HCT116 (cell line): Measurements from ENCODE around the gene TAS2R41. TPM values are rescaled to one million over a fixed set of nuclear protein-coding genes. Genes with fewer than 3 reads are reported as not detected.

Source experiments
- ATAC-seq: fragments of 200-7000 bp; cut with Tn5 transposase; 2 replicates; pipeline ENCODE4 v1.9.1; 2020; ENCODE audit warnings: mild to moderate bottlenecking, moderate library complexity
- BruUV-seq: library from RNA; stranded (reverse); fragments of 400-500 nt; replicated peaks from 2 replicates; lab custom pipeline; 2021; lab: Mats Ljungman, UMichigan
- CTCF ChIA-PET: fragments of 300-600 bp; sonication (Branson Sonifier 250); formaldehyde crosslinking; loops from one replicate; lab custom pipeline; 2021; ENCODE audit warnings: antibody characterized with exemption; lab: Charles Lee
- POLR2A ChIA-PET: fragments of 300-600, 350-600 bp; sonication (Branson Sonifier 250); formaldehyde crosslinking; loops from one replicate; lab custom pipeline; 2021; ENCODE audit warnings: antibody characterized with exemption; lab: Charles Lee
- RAD21 ChIA-PET, 2 experiments: fragments of 300-600 bp; sonication (Branson Sonifier 250); formaldehyde crosslinking; loops; one replicate each; lab custom pipeline; 2023; ENCODE audit warnings: low total read pairs in 2 of 2; ENCODE audit not compliant: uncharacterized antibody in 2 of 2, unreplicated experiment in 2 of 2, low non-redundant PET in 1 of 2; lab: Charles Lee
- DNase-seq: peaks from one replicate; pipeline ENCODE4 v3.0.0-alpha.2; 2010; ENCODE audit warnings: low read depth, low spot score
- H2AFZ ChIP-seq: fragments of 200-600 bp; shearing (Covaris generic), sonication (generic); 2 replicates; pipeline ENCODE4 v1.6.1; 2017; ENCODE audit warnings: low read depth, mixed run types, mixed read lengths, antibody characterized with exemption, low read length; ENCODE audit not compliant: poor library complexity, severe bottlenecking
- H3K27ac ChIP-seq: 2 replicates; pipeline ENCODE4 v1.5.1; 2012; ENCODE audit warnings: low read depth, low read length
- H3K27me3 ChIP-seq: fragments of 200-600 bp; sonication (generic); 2 replicates; pipeline ENCODE4 v1.6.1; 2016; ENCODE audit warnings: mixed run types, low read length, mixed read lengths; ENCODE audit not compliant: insufficient read depth
- H3K36me3 ChIP-seq, 2 experiments: fragments of 200-500 bp in 1 of 2; fragments of 200-600 bp in 1 of 2; sonication (Bioruptor generic) in 1 of 2; sonication (generic) in 1 of 2; 2 replicates each; pipeline versions ENCODE4 v1.5.1 to v1.6.1; 2014 to 2016; ENCODE audit warnings: low read length in 2 of 2, inconsistent platforms in 1 of 2, mixed read lengths in 1 of 2, mixed run types in 1 of 2; ENCODE audit not compliant: insufficient read depth in 2 of 2, control insufficient read depth in 1 of 2
- H3K4me1 ChIP-seq, 2 experiments: fragments of 200-600 bp in 1 of 2; sonication (generic) in 1 of 2; 2 replicates each; pipeline versions ENCODE4 v1.5.1 to v1.6.1; 2012 to 2017; ENCODE audit warnings: low read length in 2 of 2, inconsistent platforms in 1 of 2, mild to moderate bottlenecking in 1 of 2, mixed read lengths in 1 of 2, mixed run types in 1 of 2, moderate library complexity in 1 of 2; ENCODE audit not compliant: insufficient read depth in 2 of 2, control insufficient read depth in 1 of 2
- H3K4me2 ChIP-seq: fragments of 200-600 bp; sonication (generic); 2 replicates; pipeline ENCODE4 v1.6.1; 2017; ENCODE audit warnings: mixed run types, low read length, mixed read lengths
- H3K4me3 ChIP-seq, 2 experiments: fragments of 200-600 bp in 1 of 2; sonication (generic) in 1 of 2; replicated peaks in 1 of 2; 2 replicates each; pipeline ENCODE4 v1.5.1; 2011 to 2016; ENCODE audit warnings: low read length in 2 of 2, control low read depth in 1 of 2, low read depth in 1 of 2, mild to moderate bottlenecking in 1 of 2, mixed read lengths in 1 of 2, mixed run types in 1 of 2
- H3K79me2 ChIP-seq: fragments of 200-600 bp; sonication (generic); 2 replicates; pipeline ENCODE4 v1.6.1; 2017; ENCODE audit warnings: mild to moderate bottlenecking, mixed run types, low read length, moderate library complexity, mixed read lengths; ENCODE audit not compliant: insufficient read depth
- H3K9ac ChIP-seq: fragments of 200-600 bp; sonication (generic); 2 replicates; pipeline ENCODE4 v1.6.1; 2016; ENCODE audit warnings: low read length, mixed read lengths
- H3K9me2 ChIP-seq: fragments of 200-600 bp; sonication (generic), shearing (Covaris generic); 2 replicates; pipeline ENCODE4 v1.6.1; 2017; ENCODE audit warnings: mixed run types, mild to moderate bottlenecking, moderate library complexity; ENCODE audit not compliant: insufficient read depth
- H3K9me3 ChIP-seq, 2 experiments: fragments of 200-500 bp in 1 of 2; fragments of 200-600 bp in 1 of 2; sonication (Bioruptor generic) in 1 of 2; sonication (generic) in 1 of 2; 2 replicates each; pipeline ENCODE4 v1.6.1; 2014 to 2017; ENCODE audit warnings: low read length in 2 of 2, mixed read lengths in 2 of 2, inconsistent platforms in 1 of 2, low read depth in 1 of 2, mild to moderate bottlenecking in 1 of 2, mixed run types in 1 of 2, moderate library complexity in 1 of 2; ENCODE audit not compliant: control insufficient read depth in 1 of 2, insufficient read depth in 1 of 2
- H4K20me1 ChIP-seq: fragments of 200-600 bp; sonication (generic), shearing (Covaris generic); 2 replicates; pipeline ENCODE4 v1.6.1; 2017; ENCODE audit warnings: mixed run types, mild to moderate bottlenecking, moderate library complexity; ENCODE audit not compliant: insufficient read depth
- CBX3 ChIP-seq: IDR thresholded peaks from 2 replicates; pipeline ENCODE4 v1.6.1; 2012; ENCODE audit warnings: low read depth
- CEBPB ChIP-seq: IDR thresholded peaks from 2 replicates; pipeline ENCODE4 v1.6.1; 2012; ENCODE audit warnings: low read depth
- EZH2 ChIP-seq: fragments of 200-600 bp; sonication (generic); IDR thresholded peaks from 2 replicates; pipeline ENCODE4 v1.6.1; 2017; ENCODE audit warnings: antibody characterized with exemption, mixed run types
- EZH2phosphoT487 ChIP-seq: fragments of 200-600 bp; IDR thresholded peaks from 2 replicates; pipeline ENCODE4 v1.6.1; 2018; ENCODE audit warnings: antibody characterized with exemption, borderline replicate concordance
- POLR2AphosphoS5 ChIP-seq: IDR thresholded peaks from 2 replicates; pipeline ENCODE4 v1.6.1; 2011; ENCODE audit warnings: mild to moderate bottlenecking, low read depth, low read length, moderate library complexity
- RAD21 ChIP-seq: IDR thresholded peaks from 2 replicates; pipeline ENCODE4 v1.6.1; 2012; ENCODE audit warnings: low read depth, mild to moderate bottlenecking
- SIN3A ChIP-seq: IDR thresholded peaks from 2 replicates; pipeline ENCODE4 v1.6.1; 2012; ENCODE audit warnings: low read depth
- SP1 ChIP-seq: IDR thresholded peaks from 2 replicates; pipeline ENCODE4 v1.6.1; 2012; ENCODE audit warnings: low read depth
- TCF7L2 ChIP-seq: IDR thresholded peaks from 2 replicates; pipeline ENCODE4 v1.7.0; 2011; ENCODE audit warnings: borderline replicate concordance, inconsistent platforms; ENCODE audit not compliant: insufficient read depth, insufficient read length; ENCODE audit errors: extremely low read depth
- YY1 ChIP-seq: IDR thresholded peaks from 2 replicates; pipeline ENCODE4 v1.6.1; 2011; ENCODE audit warnings: low read length, low read depth, moderate library complexity, mild to moderate bottlenecking; ENCODE audit not compliant: insufficient replicate concordance; ENCODE audit errors: extremely low read depth
- ZFX ChIP-seq: fragments of 450-650 bp; IDR thresholded peaks from 2 replicates; pipeline ENCODE4 v1.6.1; 2017
- intact Hi-C: fragments of 100-400 bp; cut with micrococcal nuclease; formaldehyde crosslinking; loops from 2 replicates; pipeline ENCODE4 v1.10.0; 2022
- total RNA-seq: library from RNA; stranded (reverse); gene quantifications from one replicate; pipeline ENCODE4 v1.2.1, GENCODE V29; 2021; ENCODE audit not compliant: unreplicated experiment
- TF ChIP-seq, protein P1 (sequence below): IDR thresholded peaks from 2 replicates; pipeline ENCODE4 v1.6.1; 2012
- TF ChIP-seq, protein P2 (sequence below): IDR thresholded peaks from 2 replicates; pipeline ENCODE4 v1.6.1; 2011; ENCODE audit warnings: mild to moderate bottlenecking, low read length, moderate library complexity; ENCODE audit not compliant: insufficient replicate concordance; ENCODE audit errors: extremely low read depth
- TF ChIP-seq, protein P3 (sequence below): IDR thresholded peaks from 2 replicates; pipeline ENCODE4 v1.6.1; 2012
- TF ChIP-seq, protein P4 (sequence below), 3 experiments: fragments of 200-600 bp in 1 of 3; sonication (generic) in 1 of 3; IDR thresholded peaks in 2 of 3; conservative IDR thresholded peaks in 1 of 3; 2 replicates each; pipeline ENCODE4 v1.5.1; 2012 to 2017; ENCODE audit warnings: low read depth in 2 of 3, low read length in 2 of 3, antibody characterized with exemption in 1 of 3, borderline replicate concordance in 1 of 3, control low read depth in 1 of 3, mild to moderate bottlenecking in 1 of 3, mixed read lengths in 1 of 3, mixed run types in 1 of 3, moderate library complexity in 1 of 3; ENCODE audit not compliant: insufficient read depth in 1 of 3

The TAS2R41 gene
- total RNA-seq, 1 experiment from 2014 or later, result not detected

DNA sequence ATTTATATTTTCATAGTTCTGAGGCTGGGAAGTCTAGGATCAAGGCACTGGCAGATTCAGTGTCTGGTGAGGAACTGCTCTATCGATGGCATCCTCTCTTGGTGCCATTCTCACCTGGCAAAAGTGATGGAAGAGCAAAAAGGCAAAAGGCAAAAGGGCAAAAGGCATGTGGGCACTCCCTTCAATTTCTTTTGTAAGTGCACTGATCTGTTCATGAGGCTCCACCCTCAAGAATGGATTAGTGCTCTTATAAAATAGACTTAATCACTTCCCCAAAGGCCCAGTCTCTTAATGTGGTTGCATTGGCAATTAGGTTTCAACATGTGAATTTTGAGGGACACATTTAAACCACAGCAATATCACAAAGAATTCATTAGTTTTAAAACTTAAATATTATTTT is 18.3 kb upstream of the TAS2R41 start (continued):
- TF ChIP-seq YY1 (no peak), SIN3A (no peak), EZH2 (no peak), RAD21 (no peak), TCF7L2 (no peak), EZH2phosphoT487 (no peak)
- TF ChIP-seq, protein P1, sequence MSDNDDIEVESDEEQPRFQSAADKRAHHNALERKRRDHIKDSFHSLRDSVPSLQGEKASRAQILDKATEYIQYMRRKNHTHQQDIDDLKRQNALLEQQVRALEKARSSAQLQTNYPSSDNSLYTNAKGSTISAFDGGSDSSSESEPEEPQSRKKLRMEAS, result no peak

DNA sequence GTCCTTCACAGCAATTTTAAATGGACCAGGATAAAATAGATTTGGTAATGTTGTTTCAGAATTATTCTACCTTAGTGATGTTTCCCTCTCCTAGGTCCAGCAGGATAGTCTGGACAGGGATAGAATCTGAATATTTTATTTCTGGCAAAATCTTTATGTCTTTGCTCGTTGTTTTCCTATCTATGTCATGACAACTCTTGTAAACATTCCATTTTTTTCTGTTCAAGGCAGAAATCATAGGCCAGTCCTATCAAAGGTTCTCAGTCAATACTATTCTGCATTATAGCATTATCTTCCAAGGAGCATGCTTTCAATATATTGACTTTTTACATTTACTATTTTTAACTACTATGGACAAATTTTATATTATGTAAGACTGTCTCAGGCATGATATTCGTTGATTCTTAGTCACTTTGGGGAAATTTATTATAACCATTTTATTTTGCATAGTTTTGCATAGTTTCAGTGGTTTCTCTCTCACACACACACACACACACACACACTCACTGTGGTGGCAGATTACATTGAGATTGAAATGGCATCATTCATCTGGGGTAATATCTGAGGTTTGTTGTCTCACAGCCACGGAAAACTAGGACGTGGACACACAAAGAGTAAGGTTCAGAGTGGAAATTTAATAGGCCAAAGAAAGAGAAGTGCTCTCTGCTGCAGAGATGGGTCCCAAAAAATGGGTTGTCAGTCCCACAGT is 17.2 kb upstream of the TAS2R41 start:
- ChIA-PET RAD21 (no interaction called here), CTCF (no interaction called here), POLR2A (no interaction called here)
- H3K79me2 ChIP-seq, result no peaks in the 10 kb centered on the region
- H3K9ac ChIP-seq, result no peak overlapping the region
- no peaks in the 10 kb centered on the region for H3K9me3 ChIP-seq
- no peak for ATAC-seq
- H3K4me3 ChIP-seq, result no peak overlapping the region
- intact Hi-C loops, result no loop called here
- H2AFZ ChIP-seq, result no peak overlapping the region
- H3K36me3 ChIP-seq, result no peaks in the 10 kb centered on the region
- BruUV-seq, result no TSS peak
- no peaks in the 10 kb centered on the region for H4K20me1 ChIP-seq
- H3K9me2 ChIP-seq, result no peaks in the 10 kb centered on the region
- no peak overlapping the region for H3K4me2 ChIP-seq
- no peak overlapping the region for H3K27ac ChIP-seq
- no peaks in the 10 kb centered on the region for H3K4me1 ChIP-seq
- H3K27me3 ChIP-seq, result no peaks in the 10 kb centered on the region
- no peak for DNase-seq
- TF ChIP-seq POLR2AphosphoS5, result no peak
- TF ChIP-seq RAD21, result no peak
- TF ChIP-seq TCF7L2, result no peak
- no peak for TF ChIP-seq ZFX
- TF ChIP-seq, protein P1, result no peak
- TF ChIP-seq YY1, result no peak
- TF ChIP-seq CBX3, result no peak
- TF ChIP-seq, protein P2, sequence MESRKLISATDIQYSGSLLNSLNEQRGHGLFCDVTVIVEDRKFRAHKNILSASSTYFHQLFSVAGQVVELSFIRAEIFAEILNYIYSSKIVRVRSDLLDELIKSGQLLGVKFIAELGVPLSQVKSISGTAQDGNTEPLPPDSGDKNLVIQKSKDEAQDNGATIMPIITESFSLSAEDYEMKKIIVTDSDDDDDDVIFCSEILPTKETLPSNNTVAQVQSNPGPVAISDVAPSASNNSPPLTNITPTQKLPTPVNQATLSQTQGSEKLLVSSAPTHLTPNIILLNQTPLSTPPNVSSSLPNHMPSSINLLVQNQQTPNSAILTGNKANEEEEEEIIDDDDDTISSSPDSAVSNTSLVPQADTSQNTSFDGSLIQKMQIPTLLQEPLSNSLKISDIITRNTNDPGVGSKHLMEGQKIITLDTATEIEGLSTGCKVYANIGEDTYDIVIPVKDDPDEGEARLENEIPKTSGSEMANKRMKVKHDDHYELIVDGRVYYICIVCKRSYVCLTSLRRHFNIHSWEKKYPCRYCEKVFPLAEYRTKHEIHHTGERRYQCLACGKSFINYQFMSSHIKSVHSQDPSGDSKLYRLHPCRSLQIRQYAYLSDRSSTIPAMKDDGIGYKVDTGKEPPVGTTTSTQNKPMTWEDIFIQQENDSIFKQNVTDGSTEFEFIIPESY, result no peak
- TF ChIP-seq, protein P3, sequence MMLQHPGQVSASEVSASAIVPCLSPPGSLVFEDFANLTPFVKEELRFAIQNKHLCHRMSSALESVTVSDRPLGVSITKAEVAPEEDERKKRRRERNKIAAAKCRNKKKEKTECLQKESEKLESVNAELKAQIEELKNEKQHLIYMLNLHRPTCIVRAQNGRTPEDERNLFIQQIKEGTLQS, result no peak
- TF ChIP-seq EZH2phosphoT487, result no peak
- TF ChIP-seq, protein P4, sequence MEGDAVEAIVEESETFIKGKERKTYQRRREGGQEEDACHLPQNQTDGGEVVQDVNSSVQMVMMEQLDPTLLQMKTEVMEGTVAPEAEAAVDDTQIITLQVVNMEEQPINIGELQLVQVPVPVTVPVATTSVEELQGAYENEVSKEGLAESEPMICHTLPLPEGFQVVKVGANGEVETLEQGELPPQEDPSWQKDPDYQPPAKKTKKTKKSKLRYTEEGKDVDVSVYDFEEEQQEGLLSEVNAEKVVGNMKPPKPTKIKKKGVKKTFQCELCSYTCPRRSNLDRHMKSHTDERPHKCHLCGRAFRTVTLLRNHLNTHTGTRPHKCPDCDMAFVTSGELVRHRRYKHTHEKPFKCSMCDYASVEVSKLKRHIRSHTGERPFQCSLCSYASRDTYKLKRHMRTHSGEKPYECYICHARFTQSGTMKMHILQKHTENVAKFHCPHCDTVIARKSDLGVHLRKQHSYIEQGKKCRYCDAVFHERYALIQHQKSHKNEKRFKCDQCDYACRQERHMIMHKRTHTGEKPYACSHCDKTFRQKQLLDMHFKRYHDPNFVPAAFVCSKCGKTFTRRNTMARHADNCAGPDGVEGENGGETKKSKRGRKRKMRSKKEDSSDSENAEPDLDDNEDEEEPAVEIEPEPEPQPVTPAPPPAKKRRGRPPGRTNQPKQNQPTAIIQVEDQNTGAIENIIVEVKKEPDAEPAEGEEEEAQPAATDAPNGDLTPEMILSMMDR (IDR thresholded peaks at IDR 0.05 in 2 of 3, conservative IDR thresholded peaks at IDR 0.05 in 1 of 3; ENCODE audit: borderline replicate concordance in 1 of 3, insufficient read depth in 1 of 3, low read depth in 2 of 3, low read length in 2 of 3), result no peak
- TF ChIP-seq SIN3A, result no peak
- TF ChIP-seq SP1, result no peak
- no peak for TF ChIP-seq CEBPB
